Suprapubic skin (tissue), 4 donors: ENCODE data around the gene UNCX. TPM values are rescaled to one million over a fixed set of nuclear protein-coding genes. Genes with fewer than 3 reads are reported as not detected.

Experiments used
- DNase-seq, 2 donors: peaks; one replicate each; pipeline ENCODE4 v3.0.0-alpha.2; 2019; ENCODE audit warnings: low spot score in 2 of 2
- H3K27ac ChIP-seq: fragments of 200-600 bp; sonication (generic); one replicate; pipeline ENCODE4 v1.5.1; 2019
- H3K27me3 ChIP-seq: fragments of 200-600 bp; sonication (generic); one replicate; pipeline ENCODE4 v1.5.1; 2019
- H3K36me3 ChIP-seq: fragments of 200-600 bp; sonication (generic); one replicate; pipeline ENCODE4 v1.5.1; 2019
- H3K4me1 ChIP-seq: fragments of 200-600 bp; sonication (generic); one replicate; pipeline ENCODE4 v1.5.1; 2019
- H3K4me3 ChIP-seq: fragments of 200-600 bp; sonication (generic); one replicate; pipeline ENCODE4 v1.5.1; 2019; ENCODE audit warnings: mild to moderate bottlenecking
- H3K9me3 ChIP-seq: fragments of 200-600 bp; sonication (generic); one replicate; pipeline ENCODE4 v1.5.1; 2019
- EP300 ChIP-seq: sonication (generic); formaldehyde crosslinking; IDR thresholded peaks from one replicate; pipeline ENCODE4 v1.6.1; 2017; ENCODE audit warnings: antibody characterized with exemption
- POLR2A ChIP-seq, 2 donors: fragments of 450-650 bp; IDR thresholded peaks; one replicate each; pipeline ENCODE4 v1.6.1; 2017; ENCODE audit warnings: antibody characterized with exemption in 2 of 2, mild to moderate bottlenecking in 2 of 2, moderate library complexity in 2 of 2
- POLR2AphosphoS5 ChIP-seq, 3 donors: sonication (generic); formaldehyde crosslinking; IDR thresholded peaks; one replicate each; pipeline ENCODE4 v1.6.1; 2017; ENCODE audit warnings: antibody characterized with exemption in 3 of 3
- WGBS: methylation state at CpG from one replicate; pipeline ENCODE4 v1.1.5; 2018; 5-methylcytosine and 5-hydroxymethylcytosine counted together
- total RNA-seq, 4 donors: library from RNA; depleted of rRNA; stranded (reverse); fragments of >200 nt; gene quantifications; one replicate each; pipeline ENCODE4 v1.1.0, GENCODE V29; 2016
- TF ChIP-seq, protein P1 (sequence below), 2 donors: fragments of 200-600 bp in 1 of 2; fragments of 450-650 bp in 1 of 2; sonication (generic) in 1 of 2; IDR thresholded peaks; one replicate each; pipeline ENCODE4 v1.5.1; 2016 to 2019; ENCODE audit warnings: antibody characterized with exemption in 2 of 2, mild to moderate bottlenecking in 1 of 2, moderate library complexity in 1 of 2

UNCX gene
- total RNA-seq, 4 donors from 2014 or later: not detected

DNA sequence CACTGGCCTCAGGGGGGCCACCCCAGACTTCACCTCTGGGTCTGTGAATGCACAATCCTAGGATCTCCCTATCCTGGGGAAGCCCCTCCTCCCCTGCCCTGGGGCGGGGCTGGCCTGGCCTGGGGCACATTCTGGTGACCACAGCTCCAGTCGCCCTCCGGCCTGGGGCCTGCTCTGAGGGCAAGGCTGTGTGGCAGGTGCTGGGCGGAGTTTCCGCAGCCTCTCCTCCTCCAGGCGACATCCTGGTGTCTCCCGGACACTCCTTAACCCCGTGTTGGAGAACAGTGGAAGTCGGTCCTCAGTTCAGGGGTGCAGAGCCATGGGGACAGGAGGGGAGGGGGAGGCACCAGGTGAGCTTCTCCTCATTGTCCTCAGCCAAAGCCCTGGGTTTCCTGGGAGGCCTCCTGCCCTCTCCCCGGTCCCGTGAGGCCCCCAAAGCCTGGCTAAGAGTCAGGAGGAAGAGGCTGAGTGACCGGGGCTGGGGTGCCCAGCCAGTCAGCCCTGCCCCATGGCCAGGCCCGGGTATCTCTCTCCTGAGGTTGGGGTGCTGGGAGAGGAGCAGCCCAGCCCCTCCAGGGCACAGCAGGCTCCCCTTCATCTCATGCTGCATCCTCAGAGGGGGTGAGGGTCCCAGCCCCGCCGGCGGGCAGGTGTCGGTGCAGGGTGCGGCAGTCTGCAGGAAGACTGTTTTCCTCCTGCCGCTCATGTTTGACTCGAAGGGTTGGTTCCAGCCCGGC is 22.6 kb downstream of the UNCX start:
- no peak for DNase-seq
- Histone ChIP-seq H3K9me3 (no peaks in the 10 kb centered on the region), H3K4me1 (no peaks in the 10 kb centered on the region), H3K36me3 (no peaks in the 10 kb centered on the region), H3K4me3 (no peak overlapping the region), H3K27me3 (peaks cover 97% of the 10 kb centered on the region), H3K27ac (no peak overlapping the region)
- TF ChIP-seq, protein P1, sequence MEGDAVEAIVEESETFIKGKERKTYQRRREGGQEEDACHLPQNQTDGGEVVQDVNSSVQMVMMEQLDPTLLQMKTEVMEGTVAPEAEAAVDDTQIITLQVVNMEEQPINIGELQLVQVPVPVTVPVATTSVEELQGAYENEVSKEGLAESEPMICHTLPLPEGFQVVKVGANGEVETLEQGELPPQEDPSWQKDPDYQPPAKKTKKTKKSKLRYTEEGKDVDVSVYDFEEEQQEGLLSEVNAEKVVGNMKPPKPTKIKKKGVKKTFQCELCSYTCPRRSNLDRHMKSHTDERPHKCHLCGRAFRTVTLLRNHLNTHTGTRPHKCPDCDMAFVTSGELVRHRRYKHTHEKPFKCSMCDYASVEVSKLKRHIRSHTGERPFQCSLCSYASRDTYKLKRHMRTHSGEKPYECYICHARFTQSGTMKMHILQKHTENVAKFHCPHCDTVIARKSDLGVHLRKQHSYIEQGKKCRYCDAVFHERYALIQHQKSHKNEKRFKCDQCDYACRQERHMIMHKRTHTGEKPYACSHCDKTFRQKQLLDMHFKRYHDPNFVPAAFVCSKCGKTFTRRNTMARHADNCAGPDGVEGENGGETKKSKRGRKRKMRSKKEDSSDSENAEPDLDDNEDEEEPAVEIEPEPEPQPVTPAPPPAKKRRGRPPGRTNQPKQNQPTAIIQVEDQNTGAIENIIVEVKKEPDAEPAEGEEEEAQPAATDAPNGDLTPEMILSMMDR (IDR thresholded peaks at IDR 0.05): no peak
- TF ChIP-seq POLR2A (IDR thresholded peaks at IDR 0.05) (no peak), POLR2AphosphoS5 (IDR thresholded peaks at IDR 0.05) (no peak), EP300 (no peak)
- WGBS: 13% methylated on average over 8 of the region's 21 CpGs

- WGBS: 62% methylated on average over 24 of the region's 26 CpGs
Measured at GRCh38 chr7:1255817-1256340, 23.2 kb downstream of the UNCX start.

DNA sequence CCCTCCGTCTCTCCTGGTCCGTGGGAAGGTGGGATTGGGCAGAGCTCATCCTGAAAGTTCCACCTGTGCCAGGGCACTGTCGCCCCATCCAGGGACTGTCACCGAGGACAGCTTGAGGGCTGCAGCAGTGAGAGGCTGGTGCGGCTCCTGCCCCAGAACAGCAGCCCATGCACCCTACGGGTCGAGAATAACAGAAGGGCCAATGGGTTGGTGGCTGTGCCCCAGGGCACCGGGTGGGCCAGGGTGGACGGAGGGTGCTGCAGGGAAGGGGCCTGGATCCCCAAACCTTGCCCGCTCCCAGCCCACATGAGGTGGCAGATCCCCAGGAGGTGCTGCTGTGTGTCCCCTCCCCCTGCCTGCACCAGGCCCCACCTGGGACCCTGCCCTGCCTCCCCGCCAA is 23.9 kb downstream of the UNCX start:
- H3K9me3 ChIP-seq: no peaks in the 10 kb centered on the region
- no CpG with 5 or more reads among the region's 11 CpGs for WGBS
- DNase-seq: no peak
- no peaks in the 10 kb centered on the region for H3K36me3 ChIP-seq
- no peak overlapping the region for H3K4me3 ChIP-seq
- no peak overlapping the region for H3K27ac ChIP-seq
- peaks cover 97% of the 10 kb centered on the region for H3K27me3 ChIP-seq
- TF ChIP-seq, protein P1 (IDR thresholded peaks at IDR 0.05): no peak
- no peak for TF ChIP-seq POLR2A (IDR thresholded peaks at IDR 0.05)
- TF ChIP-seq POLR2AphosphoS5 (IDR thresholded peaks at IDR 0.05): no peak
- no peak for TF ChIP-seq EP300
- H3K4me1 ChIP-seq: no peaks in the 10 kb centered on the region

More at GRCh38 chr7:1255817-1256340, 23.2 kb downstream of the UNCX start:
- Histone ChIP-seq H3K36me3 (no peaks in the 10 kb centered on the region), H3K4me3 (no peak overlapping the region), H3K4me1 (no peaks in the 10 kb centered on the region), H3K27ac (no peak overlapping the region), H3K9me3 (no peaks in the 10 kb centered on the region), H3K27me3 (peaks cover 97% of the 10 kb centered on the region)
- no peak for DNase-seq
- TF ChIP-seq POLR2A (IDR thresholded peaks at IDR 0.05) (no peak), POLR2AphosphoS5 (IDR thresholded peaks at IDR 0.05) (no peak), EP300 (no peak)
- TF ChIP-seq, protein P1 (IDR thresholded peaks at IDR 0.05): no peak

- DNase-seq: no peak
- no peaks in the 10 kb centered on the region for H3K9me3 ChIP-seq
- no peak for TF ChIP-seq EP300
- TF ChIP-seq, protein P1 (IDR thresholded peaks at IDR 0.05): no peak
- TF ChIP-seq POLR2AphosphoS5 (IDR thresholded peaks at IDR 0.05): no peak
- no peak for TF ChIP-seq POLR2A (IDR thresholded peaks at IDR 0.05)
- peaks cover 97% of the 10 kb centered on the region for H3K27me3 ChIP-seq
- WGBS: 75% methylated on average over 10 of the region's 12 CpGs
- H3K27ac ChIP-seq: no peak overlapping the region
- no peak overlapping the region for H3K4me3 ChIP-seq
- H3K4me1 ChIP-seq: no peaks in the 10 kb centered on the region
- H3K36me3 ChIP-seq: no peaks in the 10 kb centered on the region
Measured at GRCh38 chr7:1257221-1257620, 24.5 kb downstream of the UNCX start.

DNA sequence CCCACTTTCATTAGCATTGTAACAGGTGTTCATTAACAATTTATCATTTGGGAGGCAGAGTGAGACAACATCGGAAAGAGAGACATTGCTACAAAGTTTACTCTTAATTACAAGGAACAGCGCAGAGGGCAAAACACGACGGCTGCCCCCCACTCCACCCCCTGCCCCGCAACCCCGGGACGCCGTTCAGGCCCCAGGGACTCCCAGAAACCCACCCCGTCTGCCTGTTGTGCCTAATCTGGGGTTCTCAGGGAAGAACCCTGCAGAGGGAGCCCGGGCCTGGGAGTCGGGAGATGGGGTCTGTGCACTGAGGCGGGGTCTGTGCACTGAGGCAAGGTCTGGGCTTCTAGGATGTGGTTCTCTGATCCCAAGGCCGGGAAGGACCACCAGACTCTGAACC is 25.2 kb downstream of the UNCX start:
- Histone ChIP-seq H3K27me3 (peaks cover 97% of the 10 kb centered on the region), H3K9me3 (no peaks in the 10 kb centered on the region), H3K4me3 (no peak overlapping the region), H3K4me1 (no peaks in the 10 kb centered on the region), H3K36me3 (no peaks in the 10 kb centered on the region), H3K27ac (no peak overlapping the region)
- 75% methylated on average over 9 of the region's 13 CpGs for WGBS
- TF ChIP-seq POLR2AphosphoS5 (IDR thresholded peaks at IDR 0.05) (no peak), POLR2A (IDR thresholded peaks at IDR 0.05) (no peak), EP300 (no peak)
- TF ChIP-seq, protein P1 (IDR thresholded peaks at IDR 0.05): no peak
- no peak for DNase-seq
